ENCODE measurements around the gene PCARE.

DNA sequence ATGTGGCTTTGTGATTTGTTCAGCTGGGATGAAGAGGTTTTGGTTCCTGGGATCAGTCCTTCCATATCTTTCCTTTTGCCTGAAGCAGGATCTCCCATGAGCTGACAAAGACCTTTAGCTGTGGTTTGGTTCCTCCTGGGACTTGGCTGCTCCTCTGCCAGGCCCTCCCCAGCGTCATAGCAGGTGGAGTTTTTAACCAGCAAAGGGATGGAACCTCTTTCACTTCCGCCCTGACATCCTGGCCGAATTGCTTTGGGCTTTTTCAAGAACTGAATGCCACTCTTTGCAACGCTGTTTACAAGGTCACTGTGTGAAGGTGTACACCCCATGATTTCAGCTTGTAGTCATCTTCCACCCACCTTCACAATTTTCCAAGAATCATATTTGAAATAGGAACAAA lies 390 bp downstream of the PCARE start:
- TF ChIP-seq CTCF (IDR thresholded peaks at IDR 0.05) (no peak), POLR2AphosphoS5 (IDR thresholded peaks at IDR 0.05; ENCODE audit: low read depth, low read length) (no peak), SIN3A (IDR thresholded peaks at IDR 0.05; ENCODE audit: borderline replicate concordance, insufficient read depth, low read depth, low read length) (no peak)
